K562 (cell line): ENCODE results near the gene PPP1R13B. TPM values are rescaled to one million over a fixed set of nuclear protein-coding genes. Genes with fewer than 3 reads are reported as not detected.

Experiments
- ATAC-seq: fragments of 200-7000 bp; cut with Tn5 transposase; 3 replicates; pipeline ENCODE4 v1.9.1; 2020; ENCODE audit warnings: moderate library complexity
- BruUV-seq: library from RNA; stranded (reverse); fragments of 400-500 nt; replicated peaks from 2 replicates; lab custom pipeline; 2021; lab: Mats Ljungman, UMichigan
- CTCF ChIA-PET: fragments of 300-600 bp; formaldehyde crosslinking; extraction: SDS; loops from one replicate; lab custom pipeline; 2021; ENCODE audit warnings: low intra/inter-chr PET ratio; lab: Yijun Ruan, JAX
- POLR2A ChIA-PET: fragments of 300-600, 350-650 bp; sonication (Branson Sonifier 250); formaldehyde crosslinking; extraction: SDS; loops from one replicate; lab custom pipeline; 2021; ENCODE audit warnings: antibody characterized with exemption, inconsistent platforms; lab: Yijun Ruan, JAX
- DNase-seq, 4 experiments: peaks; one replicate each; pipeline versions ENCODE4 v3.0.0 to v3.0.0-alpha.2; 2011 to 2018; ENCODE audit warnings: low spot score in 3 of 4, mixed read lengths in 3 of 4; ENCODE audit errors: extremely low read depth in 1 of 4
- FAIRE-seq: peaks from 2 replicates; lab custom pipeline; 2011; peaks lifted over from hg19 to GRCh38; lab: Jason Lieb, UNC
- H2AFZ ChIP-seq: 2 replicates; pipeline ENCODE4 v1.6.0; 2011; ENCODE audit warnings: low read depth, low read length, control low read depth, inconsistent platforms
- H3K27ac ChIP-seq: fragments of 200-600 bp; 3 replicates; pipeline ENCODE4 v1.8.0; 2011; ENCODE audit warnings: low read depth, mild to moderate bottlenecking, control low read depth, inconsistent platforms, low read length, moderate library complexity, mixed read lengths; ENCODE audit errors: extremely low read depth
- H3K27me3 ChIP-seq, 2 experiments: fragments of 300-600 bp in 1 of 2; 2 replicates in 1 of 2; 3 replicates in 1 of 2; pipeline versions ENCODE4 v1.6.0 to v1.8.0; 2011; ENCODE audit warnings: inconsistent platforms in 2 of 2, low read length in 2 of 2, mild to moderate bottlenecking in 1 of 2, mixed read lengths in 1 of 2, moderate library complexity in 1 of 2; ENCODE audit not compliant: control insufficient read depth in 2 of 2, insufficient read depth in 2 of 2
- H3K36me3 ChIP-seq: fragments of 300-600 bp; 3 replicates; pipeline ENCODE4 v1.8.0; 2011; ENCODE audit warnings: mild to moderate bottlenecking, low read length, inconsistent platforms; ENCODE audit not compliant: control insufficient read depth, insufficient read depth
- H3K4me1 ChIP-seq, 2 experiments: fragments of 200-600 bp in 1 of 2; replicated peaks in 1 of 2; 2 replicates in 1 of 2; 3 replicates in 1 of 2; pipeline versions ENCODE4 v1.5.1 to v1.8.0; 2011; ENCODE audit warnings: inconsistent platforms in 2 of 2, low read length in 2 of 2, mild to moderate bottlenecking in 1 of 2, mixed read lengths in 1 of 2, moderate library complexity in 1 of 2; ENCODE audit not compliant: control insufficient read depth in 2 of 2, insufficient read depth in 2 of 2
- H3K4me2 ChIP-seq: 2 replicates; pipeline ENCODE4 v1.6.1; 2011; ENCODE audit warnings: low read length, control low read depth, inconsistent platforms, mixed read lengths; ENCODE audit not compliant: insufficient read depth
- H3K4me3 ChIP-seq: fragments of 200-600 bp; sonication (generic), shearing (Covaris generic); 2 replicates; pipeline ENCODE4 v1.5.1; 2016; ENCODE audit warnings: control low read depth, inconsistent platforms
- H3K79me2 ChIP-seq: fragments of 200-600 bp; 3 replicates; pipeline ENCODE4 v1.8.0; 2011; ENCODE audit warnings: low read length, inconsistent platforms; ENCODE audit not compliant: control insufficient read depth, insufficient read depth
- H3K9ac ChIP-seq, 2 experiments: 2 replicates each; pipeline versions ENCODE4 v1.6.0 to v1.6.1; 2011; ENCODE audit warnings: low read depth in 2 of 2, low read length in 2 of 2, control low read depth in 1 of 2, inconsistent platforms in 1 of 2, mild to moderate bottlenecking in 1 of 2, mixed read lengths in 1 of 2; ENCODE audit not compliant: insufficient read depth in 1 of 2
- H3K9me1 ChIP-seq: one replicate; pipeline ENCODE4 v1.6.0; 2011; ENCODE audit warnings: inconsistent platforms, mild to moderate bottlenecking, low read length, moderate library complexity; ENCODE audit not compliant: control insufficient read depth, insufficient read depth
- H3K9me3 ChIP-seq: replicated peaks from 2 replicates; pipeline ENCODE4 v1.5.1; 2011; ENCODE audit warnings: low read depth, low read length, inconsistent platforms; ENCODE audit not compliant: control insufficient read depth, insufficient read depth
- H4K20me1 ChIP-seq: replicated peaks from 2 replicates; pipeline ENCODE4 v1.6.1; 2011; ENCODE audit warnings: low read length, inconsistent platforms, mixed read lengths; ENCODE audit not compliant: control insufficient read depth, insufficient read depth
- CTCFL ChIP-seq: IDR thresholded peaks from 2 replicates; pipeline ENCODE4 v1.6.1; 2011; ENCODE audit warnings: borderline replicate concordance, low read depth, mild to moderate bottlenecking, moderate library complexity, low read length; ENCODE audit not compliant: insufficient read depth, poor library complexity, severe bottlenecking
- E2F4 ChIP-seq: sonication (generic); formaldehyde crosslinking; IDR thresholded peaks from 2 replicates; pipeline ENCODE4 v1.8.0; 2022; ENCODE audit warnings: mild to moderate bottlenecking, low read depth, missing genetic modification reagents
- ETS1 ChIP-seq: conservative IDR thresholded peaks from 2 replicates; pipeline ENCODE4 v1.6.1; 2011; ENCODE audit warnings: low read depth, mild to moderate bottlenecking, low read length; ENCODE audit not compliant: control insufficient read depth
- ETV5 ChIP-seq: sonication (generic); formaldehyde crosslinking; IDR thresholded peaks from 2 replicates; pipeline ENCODE4 v1.4.0; 2020; ENCODE audit warnings: low read depth, mild to moderate bottlenecking, missing genetic modification reagents
- LEF1 ChIP-seq: fragments of 450-650 bp; IDR thresholded peaks from 2 replicates; pipeline ENCODE4 v1.6.1; 2016; ENCODE audit warnings: mild to moderate bottlenecking
- MYBL2 ChIP-seq, 2 experiments: fragments of 450-650 bp in 1 of 2; sonication (generic) in 1 of 2; formaldehyde crosslinking in 1 of 2; IDR thresholded peaks; 2 replicates each; pipeline versions ENCODE4 v1.6.1 to v1.8.1; 2017 to 2022; ENCODE audit warnings: borderline replicate concordance in 1 of 2, inconsistent platforms in 1 of 2, low read depth in 1 of 2, mild to moderate bottlenecking in 1 of 2, missing genetic modification reagents in 1 of 2, moderate library complexity in 1 of 2
- PATZ1 ChIP-seq: fragments of 250-450 bp; sonication (Bioruptor Pico); IDR thresholded peaks from 2 replicates; pipeline ENCODE4 v1.5.0; 2020; ENCODE audit warnings: mild to moderate bottlenecking, borderline replicate concordance
- POLR2B ChIP-seq: fragments of 450-650 bp; IDR thresholded peaks from 2 replicates; pipeline ENCODE4 v1.6.1; 2018; ENCODE audit warnings: low read depth; ENCODE audit not compliant: partially characterized antibody
- SIN3B ChIP-seq: fragments of 450-650 bp; IDR thresholded peaks from 2 replicates; pipeline ENCODE4 v1.6.1; 2017; ENCODE audit warnings: low read depth, mild to moderate bottlenecking, moderate library complexity
- SP2 ChIP-seq: IDR thresholded peaks from 2 replicates; pipeline ENCODE4 v1.6.1; 2011; ENCODE audit warnings: mild to moderate bottlenecking, low read depth, low read length, moderate library complexity; ENCODE audit not compliant: poor library complexity, severe bottlenecking; ENCODE audit errors: extremely low read depth
- STAG1 ChIP-seq: sonication (generic); formaldehyde crosslinking; IDR thresholded peaks from 2 replicates; pipeline ENCODE4 v1.5.0; 2020; ENCODE audit warnings: missing genetic modification reagents, borderline replicate concordance
- WGBS: fragments of 100-300 bp; shearing (Covaris generic); methylation state at CpG from one replicate; pipeline ENCODE4 v1.1.6; 2016; ENCODE audit warnings: low coverage, mixed read lengths; ENCODE audit not compliant: insufficient coverage; ENCODE audit errors: missing lambda C conversion rate; 5-methylcytosine and 5-hydroxymethylcytosine counted together
- in situ Hi-C: fragments of 300-500 bp; cut with MboI; formaldehyde crosslinking; loops from 4 replicates; pipeline ENCODE4 v1.15.0; 2018; ENCODE audit warnings: inconsistent platforms, mixed read lengths
- intact Hi-C: fragments of 100-400 bp; cut with micrococcal nuclease; formaldehyde crosslinking; loops from 2 replicates; pipeline ENCODE4 v1.14.2; 2022
- polyA plus RNA-seq, 8 experiments: library from polyadenylated mRNA; depleted of rRNA in 4 of 8; stranded (reverse) in 5 of 8; unstranded in 3 of 8; fragments of >200 nt; fragmentation: Nextera tagmentation in 2 of 8; fragmentation: Illumina TruSeq in 1 of 8; extraction: Ambion mirVana in 2 of 8; extraction: Trizol in 1 of 8; gene quantifications; 2 replicates each; pipeline versions ENCODE4 v1.2.1 to v1.2.3, GENCODE V29; 2011 to 2014; ENCODE audit warnings: inconsistent platforms in 1 of 8, missing spikeins in 1 of 8
- total RNA-seq, 7 experiments: library from RNA; depleted of rRNA in 6 of 7; stranded (reverse); fragments of >200 nt in 6 of 7; fragmentation: Illumina TruSeq in 2 of 7; extraction: Trizol in 2 of 7; gene quantifications; 2 replicates each; pipeline versions ENCODE4 v1.2.1 to v1.2.3, GENCODE V29; 2011 to 2021; ENCODE audit warnings: low replicate concordance in 1 of 7

The PPP1R13B gene
- total and polyA plus RNA-seq, 9 of the 15 experiments (the other 6 are each of a cell fraction or from before 2014, with no cell fraction given), result 0.03 to 1.7 (median 0.15) TPM

- ATAC-seq (no peak), DNase-seq (no peak), FAIRE-seq (no peak)
- Histone ChIP-seq H3K4me2 (no peak overlapping the region), H3K9me1 (no peaks in the 10 kb centered on the region), H3K27me3 (peaks cover 0 to 8% of the 10 kb centered on the region in 2 experiments; a peak in 1 of 5 replicates), H4K20me1 (no peaks in the 10 kb centered on the region), H3K4me3 (no peak overlapping the region), H3K79me2 (no peaks in the 10 kb centered on the region), H3K4me1 (peaks cover 7 to 29% of the 10 kb centered on the region in 2 experiments; a peak in 4 of 5 replicates), H3K27ac (no peak overlapping the region), H3K9me3 (no peaks in the 10 kb centered on the region), H3K9ac (no peak overlapping the region), H3K36me3 (peaks cover 28% of the 10 kb centered on the region; the same call in 2 of the 3 replicates), H2AFZ (no peak overlapping the region)
- no peak for TF ChIP-seq LEF1
- TF ChIP-seq ETV5 (CRISPR knock-in tag), result no peak
- TF ChIP-seq STAG1 (CRISPR knock-in tag), result no peak
- no peak for TF ChIP-seq ETS1
- TF ChIP-seq MYBL2 (IDR thresholded peaks at IDR 0.05; ENCODE audit: low read depth), result no peak
- TF ChIP-seq MYBL2 (CRISPR knock-in tag; IDR thresholded peaks at IDR 0.05; ENCODE audit: borderline replicate concordance), result no peak
- TF ChIP-seq PATZ1 (CRISPR knock-in tag), result no peak
- no peak for TF ChIP-seq SIN3B
- no peak for TF ChIP-seq SP2
- TF ChIP-seq E2F4 (CRISPR knock-in tag), result no peak
- no peak for TF ChIP-seq POLR2B
- TF ChIP-seq CTCFL, result no peak
- POLR2A ChIA-PET, result interaction anchor here (0.5 to 1.0 kb wide), 5 partner anchors 10 to 259 kb away, joined by 3 to 4 read pairs (median 3); no protein-coding TSS in a partner anchor
- in situ Hi-C loops (no loop called here), intact Hi-C loops (no loop called here)
- CTCF ChIA-PET, result no interaction called here
- BruUV-seq, result no TSS peak
- WGBS, result 87% methylated on average over 10 of the region's 12 CpGs
Observed at GRCh38 chr14:103735022-103735421, 112.4 kb downstream of the PPP1R13B start.
